Testis (tissue), 3 donors: ENCODE measurements around the gene SLC5A10. TPM values are rescaled to one million over a fixed set of nuclear protein-coding genes. Genes with fewer than 3 reads are reported as not detected.

ENCODE experiments used
- DNase-seq: peaks from one replicate; pipeline ENCODE4 v3.0.0-alpha.2; 2019
- H3K27ac ChIP-seq, 2 donors: fragments of 200-600 bp; sonication (generic); one replicate each; pipeline ENCODE4 v1.5.1; 2019
- H3K27me3 ChIP-seq: fragments of 200-600 bp; sonication (generic); one replicate; pipeline ENCODE4 v1.5.1; 2019
- H3K36me3 ChIP-seq: fragments of 200-600 bp; sonication (generic); one replicate; pipeline ENCODE4 v1.5.1; 2017; ENCODE audit warnings: low read depth; ENCODE audit errors: missing control alignments
- H3K4me1 ChIP-seq: fragments of 200-600 bp; sonication (generic); one replicate; pipeline ENCODE4 v1.5.1; 2019
- H3K4me3 ChIP-seq, 2 donors: fragments of 200-600 bp; sonication (generic); one replicate each; pipeline ENCODE4 v1.5.1; 2017 to 2019
- H3K9me3 ChIP-seq: fragments of 200-600 bp; sonication (generic); one replicate; pipeline ENCODE4 v1.5.1; 2017
- CTCF ChIP-seq, 3 experiments: fragments of 450-650 bp in 2 of 3; fragments of 200-600 bp in 1 of 3; sonication (generic) in 1 of 3; IDR thresholded peaks; one replicate each; pipeline ENCODE4 v1.5.1; 2016 to 2019; ENCODE audit warnings: antibody characterized with exemption in 3 of 3, mild to moderate bottlenecking in 2 of 3, moderate library complexity in 1 of 3
- POLR2A ChIP-seq: fragments of 450-650 bp; IDR thresholded peaks from one replicate; pipeline ENCODE4 v1.6.1; 2017; ENCODE audit warnings: antibody characterized with exemption, mild to moderate bottlenecking, moderate library complexity
- WGBS, 2 donors: methylation state at CpG; one replicate each; pipeline ENCODE4 v1.1.5; 2018; 5-methylcytosine and 5-hydroxymethylcytosine counted together
- intact Hi-C: fragments of 100-400 bp; cut with DNase I; formaldehyde crosslinking; loops from one replicate; pipeline ENCODE4 v1.15.1; 2023; ENCODE audit warnings: low total_unique reads
- polyA plus RNA-seq: library from polyadenylated mRNA; stranded (reverse); fragments of 350-450 nt; fragmentation: Illumina TruSeq; extraction: RNeasy Lipid Tissue Mini Kit (QIAGEN cat#74804); gene quantifications from one replicate; pipeline ENCODE4 v1.2.3, GENCODE V29; 2014; ENCODE audit warnings: low read depth, low replicate concordance; ENCODE audit not compliant: insufficient read depth
- total RNA-seq, 2 donors: library from RNA; depleted of rRNA; stranded (reverse); fragments of >200 nt; gene quantifications; one replicate each; pipeline ENCODE4 v1.2.3, GENCODE V29; 2016

SLC5A10 gene
- total and polyA plus RNA-seq, 3 donors from 2014 or later, result 0.98 to 1.1 (median 1.1) TPM

- Histone ChIP-seq H3K27me3 (no peaks in the 10 kb centered on the region), H3K36me3 (no peaks in the 10 kb centered on the region), H3K4me3 (no peak overlapping the region), H3K27ac (no peak overlapping the region), H3K9me3 (no peaks in the 10 kb centered on the region), H3K4me1 (no peaks in the 10 kb centered on the region)
- WGBS, 2 donors, result 47 to 54% methylated on average over 3 to 15 of the region's 17 CpGs
- TF ChIP-seq CTCF (IDR thresholded peaks at IDR 0.05) (peak; percentile 72 to 91 (median 81)), POLR2A (no peak)
- peak; percentile 87 for DNase-seq
- intact Hi-C loops, result no loop called here
Observed at GRCh38 chr17:18960803-18961511, 9.0 kb downstream of the SLC5A10 start.

GRCh38 chr17:18961634-18962493 lies 9.9 kb downstream of the SLC5A10 start:
- intact Hi-C loops, result no loop called here
- Histone ChIP-seq H3K36me3 (no peaks in the 10 kb centered on the region), H3K27me3 (no peaks in the 10 kb centered on the region), H3K4me3 (no peak overlapping the region), H3K9me3 (no peaks in the 10 kb centered on the region), H3K4me1 (no peaks in the 10 kb centered on the region), H3K27ac (no peak overlapping the region)
- TF ChIP-seq CTCF (IDR thresholded peaks at IDR 0.05), result no peak
- no peak for TF ChIP-seq POLR2A
- 63 to 72% methylated on average over 11 to 16 of the region's 16 CpGs for WGBS, 2 donors
- peak; percentile 27 for DNase-seq

GRCh38 chr17:18962494-18962815 lies 10.5 kb downstream of the SLC5A10 start:
- 88 to 90% methylated on average over 6 of the region's 6 CpGs for WGBS, 2 donors
- TF ChIP-seq CTCF (IDR thresholded peaks at IDR 0.05) (no peak), POLR2A (no peak)
- Histone ChIP-seq H3K27ac (no peak overlapping the region), H3K36me3 (no peaks in the 10 kb centered on the region), H3K4me1 (no peaks in the 10 kb centered on the region), H3K9me3 (no peaks in the 10 kb centered on the region), H3K27me3 (no peaks in the 10 kb centered on the region), H3K4me3 (no peak overlapping the region)
- intact Hi-C loops, result no loop called here
- no peak for DNase-seq

- no peak for TF ChIP-seq CTCF (IDR thresholded peaks at IDR 0.05)
- TF ChIP-seq POLR2A, result no peak
- Histone ChIP-seq H3K36me3 (no peaks in the 10 kb centered on the region), H3K4me1 (no peaks in the 10 kb centered on the region), H3K27ac (no peak overlapping the region), H3K4me3 (no peak overlapping the region), H3K27me3 (no peaks in the 10 kb centered on the region), H3K9me3 (no peaks in the 10 kb centered on the region)
- intact Hi-C loops, result no loop called here
- DNase-seq, result no peak
- 91 to 92% methylated on average over 14 to 23 of the region's 23 CpGs for WGBS, 2 donors
Observed at GRCh38 chr17:18963126-18964017, 11.4 kb downstream of the SLC5A10 start.
